ENCODE results near the gene GAS7. TPM values are rescaled to one million over a fixed set of nuclear protein-coding genes. Genes with fewer than 3 reads are reported as not detected.

The GAS7 gene
- total and polyA plus RNA-seq, 2 experiments from 2014 or later: 1.9 to 10.7 TPM

- no peak for TF ChIP-seq REST (IDR thresholded peaks at IDR 0.05; ENCODE audit: unreplicated experiment)
- no peak for TF ChIP-seq CTCF (conservative IDR thresholded peaks at IDR 0.05; ENCODE audit: low read depth in 2 of 2)
- no peak for TF ChIP-seq STAT1 (IDR thresholded peaks at IDR 0.05; ENCODE audit: unreplicated experiment)
- no peak for TF ChIP-seq EZH2phosphoT487 (IDR thresholded peaks at IDR 0.05; ENCODE audit: unreplicated experiment)
- TF ChIP-seq ZNF114 (CRISPR knock-in tag; IDR thresholded peaks at IDR 0.05): no peak
- no peak for TF ChIP-seq EZH2 (IDR thresholded peaks at IDR 0.05; ENCODE audit: low read depth, unreplicated experiment)
Measured at GRCh38 chr17:10069301-10069700, 129.1 kb downstream of the GAS7 start (continued).

GRCh38 chr17:10067446-10068143 lies 130.8 kb downstream of the GAS7 start:
- Histone ChIP-seq H3K9me2 (ENCODE audit: insufficient read depth) (no peaks in the 10 kb centered on the region), H4K20me1 (replicated peaks; ENCODE audit: insufficient read depth) (no peaks in the 10 kb centered on the region), H3K4me1 (ENCODE audit: insufficient read depth) (no peaks in the 10 kb centered on the region), H3K4me3 (no peak overlapping the region), H3K4me2 (no peak overlapping the region), H3F3A (replicated peaks; ENCODE audit: low read depth) (no peaks in the 10 kb centered on the region), H3K79me2 (replicated peaks; ENCODE audit: insufficient read depth) (no peaks in the 10 kb centered on the region), H3K27ac (ENCODE audit: low read depth) (no peak overlapping the region), H2AFZ (no peak overlapping the region), H3K27me3 (ENCODE audit: insufficient read depth) (no peaks in the 10 kb centered on the region), H3K36me3 (ENCODE audit: insufficient read depth) (no peaks in the 10 kb centered on the region)
- ATAC-seq (no peak), DNase-seq (ENCODE audit: low spot score) (no peak)
- Mint-ChIP-seq H3K36me3 (ENCODE audit: low read depth) (no peaks in the 10 kb centered on the region), H3K27me3 (ENCODE audit: insufficient read depth, low read depth, poor library complexity) (peaks cover 3% of the 10 kb centered on the region), H3K4me1 (peaks cover 15% of the 10 kb centered on the region), H3K4me3 (no peak overlapping the region), H3K27ac (no peak overlapping the region), H3K9me3 (peaks cover 13% of the 10 kb centered on the region)
- TF ChIP-seq STAT1 (IDR thresholded peaks at IDR 0.05; ENCODE audit: unreplicated experiment): no peak
- TF ChIP-seq CTCF (conservative IDR thresholded peaks at IDR 0.05; ENCODE audit: low read depth in 2 of 2): no peak
- TF ChIP-seq JUNB (IDR thresholded peaks at IDR 0.05; ENCODE audit: unreplicated experiment): no peak
- no peak for TF ChIP-seq CREB1 (CRISPR knock-in tag; IDR thresholded peaks at IDR 0.05; ENCODE audit: low read depth)
- no peak for TF ChIP-seq POLR2AphosphoS5 (IDR thresholded peaks at IDR 0.05; ENCODE audit: low read depth)
- no peak for TF ChIP-seq EZH2phosphoT487 (IDR thresholded peaks at IDR 0.05; ENCODE audit: unreplicated experiment)
- no peak for TF ChIP-seq EZH2 (IDR thresholded peaks at IDR 0.05; ENCODE audit: low read depth, unreplicated experiment)
- no peak for TF ChIP-seq ZNF462 (CRISPR knock-in tag; IDR thresholded peaks at IDR 0.05)
- TF ChIP-seq ZNF114 (CRISPR knock-in tag; IDR thresholded peaks at IDR 0.05): no peak
